HepG2 (cell line): ENCODE data around the gene CLTA. TPM values are rescaled to one million over a fixed set of nuclear protein-coding genes. Genes with fewer than 3 reads are reported as not detected.

Source experiments
- ATAC-seq: fragments of 200-7000 bp; cut with Tn5 transposase; 3 replicates; pipeline ENCODE4 v1.9.1; 2020; ENCODE audit warnings: mild to moderate bottlenecking, moderate library complexity
- BruUV-seq: library from RNA; stranded (reverse); fragments of 400-500 nt; replicated peaks from 2 replicates; lab custom pipeline; 2021; lab: Mats Ljungman, UMichigan
- CTCF ChIA-PET: fragments of 300-600 bp; formaldehyde crosslinking; extraction: SDS; loops from one replicate; lab custom pipeline; 2021; ENCODE audit warnings: low total read pairs, inconsistent platforms, low intra/inter-chr PET ratio; lab: Yijun Ruan, JAX
- POLR2A ChIA-PET: fragments of 350-600 bp; sonication (Branson Sonifier 250); formaldehyde crosslinking; loops from one replicate; lab custom pipeline; 2020; ENCODE audit warnings: antibody characterized with exemption, inconsistent platforms; lab: Yijun Ruan, JAX
- DNase-seq: peaks from one replicate; pipeline ENCODE4 v3.0.0-alpha.2; 2015; ENCODE audit warnings: low spot score
- FAIRE-seq: peaks from 3 replicates; lab custom pipeline; 2011; peaks lifted over from hg19 to GRCh38; lab: Jason Lieb, UNC
- H2AFZ ChIP-seq: one replicate; pipeline ENCODE4 v1.6.1; 2011; ENCODE audit warnings: low read length, inconsistent platforms
- H3K27ac ChIP-seq: fragments of 300-600 bp; 3 replicates; pipeline ENCODE4 v1.8.0; 2011; ENCODE audit warnings: mixed run types, mild to moderate bottlenecking, mixed read lengths, low read length, inconsistent platforms; ENCODE audit not compliant: insufficient read depth; ENCODE audit errors: extremely low read length
- H3K27me3 ChIP-seq, 2 experiments: fragments of 200-600 bp in 1 of 2; 2 replicates in 1 of 2; 3 replicates in 1 of 2; pipeline versions ENCODE4 v1.6.0 to v1.8.0; 2011; ENCODE audit warnings: low read length in 2 of 2, mild to moderate bottlenecking in 2 of 2, moderate library complexity in 2 of 2, inconsistent platforms in 1 of 2; ENCODE audit not compliant: insufficient read depth in 2 of 2, control insufficient read depth in 1 of 2
- H3K36me3 ChIP-seq, 2 experiments: fragments of 200-600 bp in 1 of 2; replicated peaks in 1 of 2; 2 replicates in 1 of 2; 3 replicates in 1 of 2; pipeline versions ENCODE4 v1.5.1 to v1.8.0; 2011; ENCODE audit warnings: low read length in 2 of 2, inconsistent platforms in 1 of 2; ENCODE audit not compliant: insufficient read depth in 2 of 2, control insufficient read depth in 1 of 2
- H3K4me1 ChIP-seq: 2 replicates; pipeline ENCODE4 v1.5.1; 2012; ENCODE audit warnings: low read length, inconsistent platforms; ENCODE audit not compliant: insufficient read depth
- H3K4me2 ChIP-seq: 2 replicates; pipeline ENCODE4 v1.6.0; 2011; ENCODE audit warnings: low read depth, low read length, inconsistent platforms
- H3K4me3 ChIP-seq, 3 experiments: fragments of 200-600 bp in 1 of 3; sonication (generic), shearing (Covaris generic) in 1 of 3; replicated peaks in 1 of 3; 2 replicates each; pipeline ENCODE4 v1.5.1; 2011 to 2016; ENCODE audit warnings: low read length in 3 of 3, inconsistent platforms in 2 of 3, low read depth in 2 of 3, mild to moderate bottlenecking in 2 of 3, control low read depth in 1 of 3, mixed read lengths in 1 of 3; ENCODE audit not compliant: insufficient read depth in 1 of 3
- H3K79me2 ChIP-seq: one replicate; pipeline ENCODE4 v1.6.1; 2011; ENCODE audit warnings: low read length, inconsistent platforms; ENCODE audit not compliant: insufficient read depth
- H3K9ac ChIP-seq: 2 replicates; pipeline ENCODE4 v1.6.0; 2011; ENCODE audit warnings: mild to moderate bottlenecking, low read depth, low read length, inconsistent platforms; ENCODE audit not compliant: insufficient read depth
- H3K9me3 ChIP-seq: 2 replicates; pipeline ENCODE4 v1.5.1; 2012; ENCODE audit warnings: mild to moderate bottlenecking, low read length
- H4K20me1 ChIP-seq: 2 replicates; pipeline ENCODE4 v1.6.0; 2011; ENCODE audit warnings: inconsistent platforms, mild to moderate bottlenecking, low read length, moderate library complexity; ENCODE audit not compliant: insufficient read depth
- FUBP1 ChIP-seq: sonication (generic); formaldehyde crosslinking; IDR thresholded peaks from 2 replicates; pipeline ENCODE4 v1.5.1; 2020; ENCODE audit warnings: missing genetic modification reagents, mild to moderate bottlenecking, borderline replicate concordance
- HOXA9 ChIP-seq: sonication (generic); formaldehyde crosslinking; IDR thresholded peaks from 2 replicates; pipeline ENCODE4 v1.8.1; 2022; ENCODE audit warnings: missing genetic modification reagents, mild to moderate bottlenecking, moderate library complexity, borderline replicate concordance
- MATR3 ChIP-seq: sonication (generic); formaldehyde crosslinking; IDR thresholded peaks from 2 replicates; pipeline ENCODE4 v1.4.0; 2020; ENCODE audit warnings: missing genetic modification reagents
- MXD3 ChIP-seq: IDR thresholded peaks from 2 replicates; pipeline ENCODE4 v1.6.1; 2016; ENCODE audit warnings: mild to moderate bottlenecking, missing biosample characterization, missing genetic modification reagents
- MYNN ChIP-seq: sonication (generic); formaldehyde crosslinking; IDR thresholded peaks from 2 replicates; pipeline ENCODE4 v1.4.0; 2020; ENCODE audit warnings: mild to moderate bottlenecking, low read depth, missing genetic modification reagents
- REPIN1 ChIP-seq: sonication (generic); formaldehyde crosslinking; IDR thresholded peaks from 2 replicates; pipeline ENCODE4 v1.8.0; 2022; ENCODE audit warnings: missing genetic modification reagents, low read depth, mild to moderate bottlenecking, borderline replicate concordance
- TBX3 ChIP-seq: fragments of 450-650 bp; IDR thresholded peaks from 2 replicates; pipeline ENCODE4 v1.6.1; 2017; ENCODE audit warnings: antibody characterized with exemption, mild to moderate bottlenecking, inconsistent platforms, borderline replicate concordance
- TIGD3 ChIP-seq: sonication (generic); formaldehyde crosslinking; IDR thresholded peaks from 2 replicates; pipeline ENCODE4 v1.5.1; 2020; ENCODE audit warnings: mild to moderate bottlenecking, missing genetic modification reagents, borderline replicate concordance
- TOPORS ChIP-seq: sonication (generic); formaldehyde crosslinking; IDR thresholded peaks from 2 replicates; pipeline ENCODE4 v1.8.0; 2023; ENCODE audit warnings: mild to moderate bottlenecking, missing genetic modification reagents
- ZFP1 ChIP-seq: IDR thresholded peaks from 2 replicates; pipeline ENCODE4 v1.6.1; 2016
- ZNF468 ChIP-seq: sonication (generic); formaldehyde crosslinking; IDR thresholded peaks from 2 replicates; pipeline ENCODE4 v1.8.0; 2022; ENCODE audit warnings: mild to moderate bottlenecking, moderate library complexity, missing genetic modification reagents
- ZNF570 ChIP-seq: sonication (generic); formaldehyde crosslinking; IDR thresholded peaks from 2 replicates; pipeline ENCODE4 v1.4.0; 2020; ENCODE audit warnings: mild to moderate bottlenecking, missing genetic modification reagents, borderline replicate concordance
- ZNF644 ChIP-seq: IDR thresholded peaks from 2 replicates; pipeline ENCODE4 v1.6.1; 2016; ENCODE audit warnings: low read depth
- ZSCAN25 ChIP-seq: sonication (generic); formaldehyde crosslinking; IDR thresholded peaks from 2 replicates; pipeline ENCODE4 v1.8.0; 2022; ENCODE audit warnings: mild to moderate bottlenecking, missing genetic modification reagents
- WGBS: methylation state at CpG from one replicate; pipeline ENCODE4 v1.1.6; 2017; ENCODE audit warnings: low lambda C conversion rate; 5-methylcytosine and 5-hydroxymethylcytosine counted together
- in situ Hi-C: cut with HindIII; loops from 2 replicates; pipeline ENCODE4 v1.10.0; 2017; ENCODE audit warnings: low pct_unique_long_range_greater_than_20kb; ENCODE audit not compliant: extremely low pct_ligation_motif_present
- intact Hi-C: fragments of 100-400 bp; cut with micrococcal nuclease; formaldehyde crosslinking; loops from one replicate; pipeline ENCODE4 v1.10.0; 2022; ENCODE audit not compliant: unreplicated experiment
- polyA plus RNA-seq, 8 experiments: library from polyadenylated mRNA; depleted of rRNA in 3 of 8; stranded (reverse) in 7 of 8; unstranded in 1 of 8; fragments of >200 nt; fragmentation: Illumina TruSeq in 4 of 8; extraction: Trizol in 4 of 8; gene quantifications; 2 replicates each; pipeline versions ENCODE4 v1.2.1 to v1.2.3, GENCODE V29; 2011 to 2016; ENCODE audit warnings: low read depth in 4 of 8, missing spikeins in 1 of 8, mixed read lengths in 1 of 8; ENCODE audit not compliant: insufficient read depth in 1 of 8
- total RNA-seq, 5 experiments: library from RNA; depleted of rRNA; stranded (reverse); fragments of >200 nt; fragmentation: Illumina TruSeq; extraction: Trizol; gene quantifications; 2 replicates each; pipeline ENCODE4 v1.2.3, GENCODE V29; 2016; ENCODE audit warnings: low read depth in 1 of 5

The CLTA gene
- total and polyA plus RNA-seq, 2 of the 13 experiments (the other 11 are each of a cell fraction or from before 2014, with no cell fraction given), result 143 to 222 TPM

- no peak for ATAC-seq
- BruUV-seq, result no TSS peak
- no peaks in the 10 kb centered on the region for H3K79me2 ChIP-seq
- no peak overlapping the region for H3K9ac ChIP-seq
- no peaks in the 10 kb centered on the region for H4K20me1 ChIP-seq
- peaks cover 0 to 5% of the 10 kb centered on the region in 2 experiments; a peak in 1 of 5 replicates for H3K27me3 ChIP-seq
- H3K4me2 ChIP-seq, result no peak overlapping the region
- peaks cover 12% of the 10 kb centered on the region for H3K4me1 ChIP-seq
- no peak overlapping the region for H2AFZ ChIP-seq
- intact Hi-C loops (no loop called here), in situ Hi-C loops (no loop called here)
- POLR2A ChIA-PET, result no interaction called here
- no peak overlapping the region for H3K27ac ChIP-seq
- TF ChIP-seq ZNF644 (CRISPR knock-in tag) (no peak), TOPORS (no peak), MXD3 (CRISPR knock-in tag) (no peak), REPIN1 (no peak), FUBP1 (CRISPR knock-in tag) (no peak), MATR3 (CRISPR knock-in tag) (no peak), TIGD3 (CRISPR knock-in tag) (no peak), TBX3 (no peak), ZSCAN25 (CRISPR knock-in tag) (no peak), MYNN (CRISPR knock-in tag) (no peak), ZFP1 (no peak), ZNF570 (CRISPR knock-in tag) (no peak), ZNF468 (no peak), HOXA9 (CRISPR knock-in tag) (no peak)
- no peaks in the 10 kb centered on the region for H3K9me3 ChIP-seq
- CTCF ChIA-PET, result no interaction called here
- H3K4me3 ChIP-seq, result no peak overlapping the region
- FAIRE-seq, result no peak
- WGBS, result 84% methylated on average over 6 of the region's 6 CpGs
- no peak for DNase-seq
- no peaks in the 10 kb centered on the region for H3K36me3 ChIP-seq
Measured at GRCh38 chr9:36156116-36156515, 34.6 kb upstream of the CLTA start.
